Measurements from ENCODE around the gene PRDM16. TPM values are rescaled to one million over a fixed set of nuclear protein-coding genes. Genes with fewer than 3 reads are reported as not detected.

Gene PRDM16
- total RNA-seq, 1 donor from 2014 or later, result 0.43 TPM

- H3K4me3 Mint-ChIP-seq (ENCODE audit: unreplicated experiment), result no peak overlapping the region
- H3K36me3 ChIP-seq (ENCODE audit: insufficient read depth, low read length), result no peaks in the 10 kb centered on the region
- H2AFZ ChIP-seq (ENCODE audit: low read depth, low read length), result no peak overlapping the region
- no peak for DNase-seq (ENCODE audit: low read depth)
- no peak overlapping the region for H3K27ac Mint-ChIP-seq (ENCODE audit: unreplicated experiment)
- no peak overlapping the region for H3K4me2 ChIP-seq (ENCODE audit: low read length)
- H4K20me1 ChIP-seq (ENCODE audit: insufficient read depth, low read length), result peaks cover 22% of the 10 kb centered on the region
- peaks cover 49% of the 10 kb centered on the region for H3K27me3 Mint-ChIP-seq (ENCODE audit: low read depth, unreplicated experiment)
- no peak for FAIRE-seq
- H3K36me3 Mint-ChIP-seq (ENCODE audit: low read depth, unreplicated experiment), result no peaks in the 10 kb centered on the region
- TF ChIP-seq EZH2 (IDR thresholded peaks at IDR 0.05; ENCODE audit: insufficient read depth, low read length) (no peak), CTCF (IDR thresholded peaks at IDR 0.05; ENCODE audit: insufficient read depth, low read depth, low read length) (no peak)
- H3K4me3 ChIP-seq (ENCODE audit: insufficient read depth, low read depth, low read length), result no peak overlapping the region
- peaks cover 4% of the 10 kb centered on the region for H3K4me1 ChIP-seq (ENCODE audit: insufficient read depth, low read length)
- peaks cover 9% of the 10 kb centered on the region for H3K27me3 ChIP-seq (ENCODE audit: insufficient read depth, low read length)
- H3K4me1 Mint-ChIP-seq (ENCODE audit: low read depth, unreplicated experiment), result no peaks in the 10 kb centered on the region
- peaks cover 2% of the 10 kb centered on the region for H3K9me3 Mint-ChIP-seq (ENCODE audit: unreplicated experiment)
- no peaks in the 10 kb centered on the region for H3K9me3 ChIP-seq (ENCODE audit: insufficient read depth, low read depth, low read length)
- H3K27ac ChIP-seq (ENCODE audit: low read depth, low read length), result no peak overlapping the region
- no peaks in the 10 kb centered on the region for H3K79me2 ChIP-seq (ENCODE audit: insufficient read depth, low read length)
- H3K9ac ChIP-seq (ENCODE audit: low read length), result no peak overlapping the region
Measured at GRCh38 chr1:3244025-3244926, 175.3 kb downstream of the PRDM16 start.

DNA sequence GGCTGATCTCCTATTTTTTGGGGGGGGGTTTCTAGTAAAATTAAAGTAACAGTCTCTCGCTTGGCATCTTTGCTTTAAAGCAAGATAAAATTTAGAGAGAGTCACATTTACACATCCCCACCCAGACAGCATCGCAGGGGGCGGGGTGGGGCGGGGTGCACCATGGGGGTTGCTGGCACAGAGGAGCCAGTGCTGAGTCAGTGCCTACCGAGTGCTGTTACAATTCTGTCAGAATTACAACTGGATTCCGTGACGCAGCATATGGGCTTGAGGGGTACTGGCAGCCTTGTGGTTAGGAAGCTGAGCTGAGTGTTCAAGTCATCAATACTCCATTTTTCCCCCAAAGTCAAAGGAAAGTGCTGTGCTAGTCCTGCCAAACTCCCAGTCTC lies 175.9 kb downstream of the PRDM16 start:
- no peak overlapping the region for H3K9ac ChIP-seq (ENCODE audit: low read length)
- no peaks in the 10 kb centered on the region for H3K79me2 ChIP-seq (ENCODE audit: insufficient read depth, low read length)
- Mint-ChIP-seq H3K9me3 (ENCODE audit: unreplicated experiment) (no peaks in the 10 kb centered on the region), H3K4me1 (ENCODE audit: low read depth, unreplicated experiment) (no peaks in the 10 kb centered on the region), H3K27ac (ENCODE audit: unreplicated experiment) (no peak overlapping the region), H3K27me3 (ENCODE audit: low read depth, unreplicated experiment) (peaks cover 54% of the 10 kb centered on the region), H3K36me3 (ENCODE audit: low read depth, unreplicated experiment) (no peaks in the 10 kb centered on the region), H3K4me3 (ENCODE audit: unreplicated experiment) (no peak overlapping the region)
- peaks cover 28% of the 10 kb centered on the region for H4K20me1 ChIP-seq (ENCODE audit: insufficient read depth, low read length)
- no peak overlapping the region for H3K4me3 ChIP-seq (ENCODE audit: insufficient read depth, low read depth, low read length)
- no peak overlapping the region for H2AFZ ChIP-seq (ENCODE audit: low read depth, low read length)
- H3K9me3 ChIP-seq (ENCODE audit: insufficient read depth, low read depth, low read length), result no peaks in the 10 kb centered on the region
- no peak overlapping the region for H3K27ac ChIP-seq (ENCODE audit: low read depth, low read length)
- H3K4me2 ChIP-seq (ENCODE audit: low read length), result peak overlapping the region; percentile 15
- DNase-seq (ENCODE audit: low read depth) (peak; percentile 22), FAIRE-seq (no peak)
- no peaks in the 10 kb centered on the region for H3K36me3 ChIP-seq (ENCODE audit: insufficient read depth, low read length)
- peaks cover 9% of the 10 kb centered on the region for H3K27me3 ChIP-seq (ENCODE audit: insufficient read depth, low read length)
- TF ChIP-seq CTCF (IDR thresholded peaks at IDR 0.05; ENCODE audit: insufficient read depth, low read depth, low read length) (no peak), EZH2 (IDR thresholded peaks at IDR 0.05; ENCODE audit: insufficient read depth, low read length) (no peak)
- H3K4me1 ChIP-seq (ENCODE audit: insufficient read depth, low read length), result peaks cover 4% of the 10 kb centered on the region

GRCh38 chr1:3245344-3245743 lies 176.3 kb downstream of the PRDM16 start:
- FAIRE-seq (no peak), DNase-seq (ENCODE audit: low read depth) (no peak)
- Histone ChIP-seq H3K9ac (ENCODE audit: low read length) (no peak overlapping the region), H3K36me3 (ENCODE audit: insufficient read depth, low read length) (no peaks in the 10 kb centered on the region), H3K4me2 (ENCODE audit: low read length) (peak overlapping the region; percentile 15), H2AFZ (ENCODE audit: low read depth, low read length) (no peak overlapping the region), H3K79me2 (ENCODE audit: insufficient read depth, low read length) (no peaks in the 10 kb centered on the region), H3K27me3 (ENCODE audit: insufficient read depth, low read length) (peaks cover 9% of the 10 kb centered on the region), H3K4me1 (ENCODE audit: insufficient read depth, low read length) (peaks cover 4% of the 10 kb centered on the region), H3K4me3 (ENCODE audit: insufficient read depth, low read depth, low read length) (no peak overlapping the region), H3K9me3 (ENCODE audit: insufficient read depth, low read depth, low read length) (no peaks in the 10 kb centered on the region), H3K27ac (ENCODE audit: low read depth, low read length) (no peak overlapping the region), H4K20me1 (ENCODE audit: insufficient read depth, low read length) (peaks cover 29% of the 10 kb centered on the region)
- Mint-ChIP-seq H3K27ac (ENCODE audit: unreplicated experiment) (no peak overlapping the region), H3K27me3 (ENCODE audit: low read depth, unreplicated experiment) (peaks cover 54% of the 10 kb centered on the region), H3K9me3 (ENCODE audit: unreplicated experiment) (no peaks in the 10 kb centered on the region), H3K36me3 (ENCODE audit: low read depth, unreplicated experiment) (no peaks in the 10 kb centered on the region), H3K4me1 (ENCODE audit: low read depth, unreplicated experiment) (no peaks in the 10 kb centered on the region), H3K4me3 (ENCODE audit: unreplicated experiment) (no peak overlapping the region)
- TF ChIP-seq CTCF (IDR thresholded peaks at IDR 0.05; ENCODE audit: insufficient read depth, low read depth, low read length), result no peak
- no peak for TF ChIP-seq EZH2 (IDR thresholded peaks at IDR 0.05; ENCODE audit: insufficient read depth, low read length)

Measured in astrocyte (in vitro differentiated cells and primary cell).